Lung (tissue), 12 donors: ENCODE measurements around the gene DCUN1D4. TPM values are rescaled to one million over a fixed set of nuclear protein-coding genes. Genes with fewer than 3 reads are reported as not detected.
"Not testable (repeated sequence)": the region's sequence is repeated elsewhere in the genome, so short reads cannot be mapped to it uniquely, and the experiment has no call there.

Experiments
- ATAC-seq: fragments of 200-7000 bp; cut with Tn5 transposase; one replicate; pipeline ENCODE4 v1.9.1; 2020; ENCODE audit warnings: moderate number of reproducible peaks; ENCODE audit not compliant: insufficient read depth, low FRiP score
- DNase-seq, 3 donors: peaks; one replicate each; pipeline ENCODE4 v3.0.0-alpha.2; 2013 to 2017
- H3K27ac ChIP-seq, 2 donors: one replicate each; pipeline ENCODE4 v1.5.1; 2013; ENCODE audit warnings: mild to moderate bottlenecking in 2 of 2, moderate library complexity in 2 of 2, control low read depth in 1 of 2, inconsistent platforms in 1 of 2, low read depth in 1 of 2, low read length in 1 of 2
- H3K27me3 ChIP-seq, 3 donors: one replicate each; pipeline ENCODE4 v1.5.1; 2013; ENCODE audit warnings: low read length in 2 of 3; ENCODE audit not compliant: control insufficient read depth in 3 of 3, insufficient read depth in 3 of 3
- H3K36me3 ChIP-seq, 4 donors: one replicate each; pipeline ENCODE4 v1.5.1; 2013; ENCODE audit warnings: low read length in 4 of 4, mild to moderate bottlenecking in 1 of 4, moderate library complexity in 1 of 4; ENCODE audit not compliant: control insufficient read depth in 4 of 4, insufficient read depth in 4 of 4
- H3K4me1 ChIP-seq, 5 donors: one replicate each; pipeline ENCODE4 v1.5.1; 2013; ENCODE audit warnings: low read length in 5 of 5, mild to moderate bottlenecking in 2 of 5, moderate library complexity in 1 of 5; ENCODE audit not compliant: control insufficient read depth in 5 of 5, insufficient read depth in 5 of 5
- H3K4me3 ChIP-seq: one replicate; pipeline ENCODE4 v1.5.1; 2013; ENCODE audit warnings: mild to moderate bottlenecking, control low read depth, moderate library complexity
- H3K9ac ChIP-seq, 2 donors: one replicate each; pipeline ENCODE4 v1.5.1; 2013; ENCODE audit warnings: low read length in 2 of 2, control low read depth in 1 of 2; ENCODE audit not compliant: insufficient read depth in 1 of 2
- H3K9me3 ChIP-seq, 4 donors: one replicate each; pipeline ENCODE4 v1.5.1; 2013; ENCODE audit warnings: low read length in 3 of 4, mild to moderate bottlenecking in 1 of 4, moderate library complexity in 1 of 4; ENCODE audit not compliant: control insufficient read depth in 4 of 4, insufficient read depth in 3 of 4
- CTCF ChIP-seq: IDR thresholded peaks from 2 replicates; pipeline ENCODE4 v1.5.1; 2012; ENCODE audit warnings: mild to moderate bottlenecking; ENCODE audit errors: control extremely low read depth, extremely low read depth
- WGBS, 2 donors: extraction: QIAGEN DNeasy Blood & Tissue Kit; methylation state at CpG; one replicate each; pipeline ENCODE4 v1.1.7; 2013; 5-methylcytosine and 5-hydroxymethylcytosine counted together
- polyA plus RNA-seq, 2 donors: library from polyadenylated mRNA; stranded (reverse); fragments of 200-250 nt; gene quantifications; one replicate each; pipeline ENCODE4 v1.2.1, GENCODE V29; 2013
- total RNA-seq, 2 donors: library from RNA; depleted of rRNA in 1 of 2; stranded (reverse); fragments of >200 nt in 1 of 2; gene quantifications; one replicate each; pipeline ENCODE4 v1.2.1, GENCODE V29; 2014 to 2021
- donor health status: control.
- donor health status: control.
- donor health status: Bipolar disorder and iron deficiency.
- donor health status: healthy.
- donor health status: DM: yes; HTN: yes; CAD: no.

Gene DCUN1D4
- total and polyA plus RNA-seq, 4 donors, result 8.8 to 43.9 (median 18.3) TPM

DNA sequence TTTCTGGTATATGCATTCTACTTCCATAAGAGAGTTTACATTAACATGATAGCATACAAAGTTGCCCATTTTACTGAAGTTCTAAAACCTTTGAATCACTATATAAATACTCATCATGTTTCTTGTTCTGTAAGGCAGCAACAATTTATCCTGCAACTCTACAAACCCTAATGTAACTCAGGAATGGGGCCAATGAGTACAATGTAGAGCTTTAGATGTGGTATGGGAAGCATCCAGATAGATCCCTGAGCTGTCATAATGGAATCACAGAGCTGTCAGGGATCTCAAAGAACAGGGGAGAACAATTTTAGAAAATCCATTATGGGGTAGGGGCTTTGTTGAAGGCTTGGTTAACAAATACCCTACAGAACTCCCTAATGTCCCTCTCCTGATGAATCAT, 88.5 kb downstream of the DCUN1D4 start:
- H3K36me3 ChIP-seq, result no peaks in the 10 kb centered on the region
- H3K4me3 ChIP-seq, result no peak overlapping the region
- no peak for TF ChIP-seq CTCF
- no peaks in the 10 kb centered on the region for H3K4me1 ChIP-seq
- DNase-seq (no peak), ATAC-seq (no peak)
- no peak overlapping the region for H3K9ac ChIP-seq
- H3K27me3 ChIP-seq, result no peaks in the 10 kb centered on the region
- no peak overlapping the region for H3K27ac ChIP-seq
- peaks cover 0 to 2% (median 0%) of the 10 kb centered on the region in 4 donors for H3K9me3 ChIP-seq

- no peaks in the 10 kb centered on the region for H3K27me3 ChIP-seq
- WGBS, 2 donors, result 32 to 42% methylated on average over 2 of the region's 2 CpGs
- H3K36me3 ChIP-seq, result no peaks in the 10 kb centered on the region
- H3K4me1 ChIP-seq, result no peaks in the 10 kb centered on the region
- H3K9me3 ChIP-seq, result peaks cover 0 to 2% (median 0%) of the 10 kb centered on the region in 4 donors
- ATAC-seq (no peak), DNase-seq (no peak)
- H3K4me3 ChIP-seq, result no peak overlapping the region
- TF ChIP-seq CTCF, result no peak
- no peak overlapping the region for H3K27ac ChIP-seq
- no peak overlapping the region for H3K9ac ChIP-seq
Measured at GRCh38 chr4:51932261-51932660, 89.3 kb downstream of the DCUN1D4 start.

- no peak overlapping the region for H3K9ac ChIP-seq
- 72 to 77% methylated on average over 3 of the region's 3 CpGs for WGBS, 2 donors
- no peak overlapping the region for H3K4me3 ChIP-seq
- DNase-seq (no peak), ATAC-seq (no peak)
- H3K27ac ChIP-seq, result no peak overlapping the region
- H3K4me1 ChIP-seq, result no peaks in the 10 kb centered on the region
- H3K36me3 ChIP-seq, result no peaks in the 10 kb centered on the region
- peaks cover 0 to 2% (median 0%) of the 10 kb centered on the region in 4 donors for H3K9me3 ChIP-seq
- no peak for TF ChIP-seq CTCF
- H3K27me3 ChIP-seq, result no peaks in the 10 kb centered on the region
Measured at GRCh38 chr4:51932684-51933083, 89.7 kb downstream of the DCUN1D4 start.

GRCh38 chr4:51940460-51940859, 97.5 kb downstream of the DCUN1D4 start:
- 90 to 92% methylated on average over 13 of the region's 13 CpGs for WGBS, 2 donors
- DNase-seq, result not testable (repeated sequence)

More at GRCh38 chr4:51940460-51940859, 97.5 kb downstream of the DCUN1D4 start:
- H3K9me3 ChIP-seq, H3K27ac ChIP-seq, H3K27me3 ChIP-seq, H3K36me3 ChIP-seq, H3K9ac ChIP-seq, H3K4me1 ChIP-seq, H3K4me3 ChIP-seq, ATAC-seq: not testable (repeated sequence)
